Endometrial microvascular endothelial cells (primary cell): ENCODE results near the gene VRK3. TPM values are rescaled to one million over a fixed set of nuclear protein-coding genes. Genes with fewer than 3 reads are reported as not detected.

Experiments used
- in situ Hi-C: cut with HindIII; loops from 2 replicates; pipeline ENCODE4 v1.10.0; 2017; ENCODE audit warnings: low sequenced_read_pairs, low pct_unique_long_range_greater_than_20kb; ENCODE audit errors: inconsistent ontology term
- total RNA-seq: library from RNA; depleted of rRNA; stranded (reverse); fragments of >200 nt; gene quantifications from one replicate; pipeline ENCODE4 v1.2.3, GENCODE V29; 2015; ENCODE audit errors: inconsistent ontology term

VRK3 gene
- total RNA-seq, 1 donor from 2014 or later = 44.6 TPM

GRCh38 chr19:50039968-50040367, 14.8 kb upstream of the VRK3 start:
- in situ Hi-C loops = no loop called here

GRCh38 chr19:50036908-50037307, 11.7 kb upstream of the VRK3 start:
- in situ Hi-C loops = no loop called here

- in situ Hi-C loops = no loop called here
Measured at GRCh38 chr19:50030937-50031336, 5.8 kb upstream of the VRK3 start.

GRCh38 chr19:50030225-50030624, 5.1 kb upstream of the VRK3 start:
- in situ Hi-C loops = no loop called here

GRCh38 chr19:50026550-50026906, 1.4 kb upstream of the VRK3 start:
- in situ Hi-C loops = no loop called here

GRCh38 chr19:50025794-50026549, 800 bp upstream of the VRK3 start, which contains the start of gene ZNF473:
TSS of gene ZNF473 (plus strand) at chr19:50026005. CDS start at chr19:50031083, 5,078 bp downstream.
- in situ Hi-C loops = no loop called here

- in situ Hi-C loops = no loop called here
Measured at GRCh38 chr19:50024719-50025021, 502 bp downstream of the VRK3 start.

GRCh38 chr19:50022823-50023222, 2.3 kb downstream of the VRK3 start:
- in situ Hi-C loops = no loop called here

- in situ Hi-C loops = no loop called here
Measured at GRCh38 chr19:50020481-50020880, 4.7 kb downstream of the VRK3 start.

- in situ Hi-C loops = no loop called here
Measured at GRCh38 chr19:50016225-50016807, 8.9 kb downstream of the VRK3 start.

- in situ Hi-C loops = no loop called here
Measured at GRCh38 chr19:50008532-50008931, 16.6 kb downstream of the VRK3 start.

- in situ Hi-C loops = no loop called here
Measured at GRCh38 chr19:50007947-50008346, 17.2 kb downstream of the VRK3 start.

GRCh38 chr19:50007170-50007569, 18.0 kb downstream of the VRK3 start:
- in situ Hi-C loops = no loop called here

GRCh38 chr19:50005428-50005827, 19.7 kb downstream of the VRK3 start:
- in situ Hi-C loops = no loop called here

GRCh38 chr19:50003810-50004419, 21.3 kb downstream of the VRK3 start:
- in situ Hi-C loops = no loop called here

GRCh38 chr19:50003254-50003788, 21.9 kb downstream of the VRK3 start:
- in situ Hi-C loops = no loop called here

GRCh38 chr19:50002386-50002960, 22.7 kb downstream of the VRK3 start:
- in situ Hi-C loops = no loop called here

GRCh38 chr19:50001775-50002174, 23.4 kb downstream of the VRK3 start:
- in situ Hi-C loops = no loop called here

- in situ Hi-C loops = no loop called here
Measured at GRCh38 chr19:50000841-50001557, 24.2 kb downstream of the VRK3 start.
